ENCODE measurements around the gene WNT8B. TPM values are rescaled to one million over a fixed set of nuclear protein-coding genes. Genes with fewer than 3 reads are reported as not detected.

The WNT8B gene
- total RNA-seq (2014; rRNA removed; shearing (Covaris generic)) (not detected in 2 replicates), polyA plus RNA-seq (2016; fragmentation: Nextera tagmentation; extraction: Ambion mirVana) (not detected in 2 replicates)

- H3K4me3 ChIP-seq: no peak within 1 kb of the TSS
- no peaks in the 10 kb centered on the region for H4K20me1 ChIP-seq (ENCODE audit: insufficient read depth)
- DNase-seq: no peak
- H3K4me2 ChIP-seq (ENCODE audit: unreplicated experiment): no peak within 1 kb of the TSS
- no peaks in the 10 kb centered on the region for H3K79me2 ChIP-seq (ENCODE audit: insufficient read depth)
- H3K4me1 ChIP-seq (ENCODE audit: insufficient read depth): no peaks in the 10 kb centered on the region
- TF ChIP-seq EZH2 (IDR thresholded peaks at IDR 0.05; ENCODE audit: insufficient read depth, poor library complexity, severe bottlenecking) (no peak), EZH2phosphoT487 (IDR thresholded peaks at IDR 0.05; ENCODE audit: insufficient read depth, low read depth) (no peak)
- no peak within 1 kb of the TSS for H3K27ac ChIP-seq
- no peaks in the 10 kb centered on the region for H3F3A ChIP-seq (ENCODE audit: insufficient read depth)
- in situ Hi-C loops (cut with MboI): no loop called here
- no peaks in the 10 kb centered on the region for H3K9me2 ChIP-seq (ENCODE audit: insufficient read depth)
- H3K9me3 ChIP-seq (ENCODE audit: low read depth): no peaks in the 10 kb centered on the region
- H2AFZ ChIP-seq: no peak within 1 kb of the TSS
- 44 to 56% methylated on average over 4 of the region's 4 CpGs for WGBS, 2 experiments (ENCODE audit: low coverage in 1 of 2, low lambda C conversion rate in 2 of 2, missing lambda C conversion rate in 2 of 2)
- H3K36me3 ChIP-seq (ENCODE audit: low read depth): no peaks in the 10 kb centered on the region
- H3K27me3 ChIP-seq (replicated peaks; ENCODE audit: insufficient read depth): peaks cover 44% of the 10 kb centered on the region
- H3K9ac ChIP-seq: no peak within 1 kb of the TSS
Measured at GRCh38 chr10:100462709-100463108, at the start of gene WNT8B. WNT8B (plus strand) TSS chr10:100463009; CDS start chr10:100463169, 160 bp downstream.

GRCh38 chr10:100413173-100413572, 49.6 kb upstream of the WNT8B start:
- H3K79me2 ChIP-seq (ENCODE audit: insufficient read depth): no peaks in the 10 kb centered on the region
- H2AFZ ChIP-seq: no peak overlapping the region
- in situ Hi-C loops (cut with MboI): no loop called here
- TF ChIP-seq EZH2 (IDR thresholded peaks at IDR 0.05; ENCODE audit: insufficient read depth, poor library complexity, severe bottlenecking): no peak
- TF ChIP-seq EZH2phosphoT487 (IDR thresholded peaks at IDR 0.05; ENCODE audit: insufficient read depth, low read depth): no peak
- H3F3A ChIP-seq (ENCODE audit: insufficient read depth): no peaks in the 10 kb centered on the region
- no peak for DNase-seq
- no peaks in the 10 kb centered on the region for H3K27me3 ChIP-seq (replicated peaks; ENCODE audit: insufficient read depth)
- H3K9ac ChIP-seq: no peak overlapping the region
- H3K36me3 ChIP-seq (ENCODE audit: low read depth): no peaks in the 10 kb centered on the region
- H3K9me2 ChIP-seq (ENCODE audit: insufficient read depth): no peaks in the 10 kb centered on the region
- no peak overlapping the region for H3K4me2 ChIP-seq (ENCODE audit: unreplicated experiment)
- no peak overlapping the region for H3K27ac ChIP-seq
- no peaks in the 10 kb centered on the region for H3K9me3 ChIP-seq (ENCODE audit: low read depth)
- H3K4me3 ChIP-seq: no peak overlapping the region
- WGBS, 2 experiments (ENCODE audit: low coverage in 1 of 2, low lambda C conversion rate in 2 of 2, missing lambda C conversion rate in 2 of 2): 59 to 66% methylated on average over 3 of the region's 3 CpGs
- no peaks in the 10 kb centered on the region for H3K4me1 ChIP-seq (ENCODE audit: insufficient read depth)
- H4K20me1 ChIP-seq (ENCODE audit: insufficient read depth): no peaks in the 10 kb centered on the region

GRCh38 chr10:100419911-100420449, 42.8 kb upstream of the WNT8B start:
- H3F3A ChIP-seq (ENCODE audit: insufficient read depth): no peaks in the 10 kb centered on the region
- H3K9ac ChIP-seq: no peak overlapping the region
- in situ Hi-C loops (cut with MboI): no loop called here
- H3K27me3 ChIP-seq (replicated peaks; ENCODE audit: insufficient read depth): no peaks in the 10 kb centered on the region; the same call in 1 of the 2 replicates
- no peak overlapping the region for H3K4me2 ChIP-seq (ENCODE audit: unreplicated experiment)
- H3K9me2 ChIP-seq (ENCODE audit: insufficient read depth): no peaks in the 10 kb centered on the region
- no peaks in the 10 kb centered on the region for H3K9me3 ChIP-seq (ENCODE audit: low read depth)
- H3K36me3 ChIP-seq (ENCODE audit: low read depth): no peaks in the 10 kb centered on the region
- TF ChIP-seq EZH2phosphoT487 (IDR thresholded peaks at IDR 0.05; ENCODE audit: insufficient read depth, low read depth) (no peak), EZH2 (IDR thresholded peaks at IDR 0.05; ENCODE audit: insufficient read depth, poor library complexity, severe bottlenecking) (no peak)
- H3K4me1 ChIP-seq (ENCODE audit: insufficient read depth): no peaks in the 10 kb centered on the region
- no peak for DNase-seq
- WGBS, 2 experiments (ENCODE audit: low coverage in 1 of 2, low lambda C conversion rate in 2 of 2, missing lambda C conversion rate in 2 of 2): 63 to 73% methylated on average over 4 of the region's 4 CpGs
- H3K4me3 ChIP-seq: no peak overlapping the region
- H4K20me1 ChIP-seq (ENCODE audit: insufficient read depth): no peaks in the 10 kb centered on the region
- H3K79me2 ChIP-seq (ENCODE audit: insufficient read depth): no peaks in the 10 kb centered on the region
- no peak overlapping the region for H2AFZ ChIP-seq
- no peak overlapping the region for H3K27ac ChIP-seq

- Histone ChIP-seq H3K79me2 (ENCODE audit: insufficient read depth) (no peaks in the 10 kb centered on the region), H4K20me1 (ENCODE audit: insufficient read depth) (no peaks in the 10 kb centered on the region), H3K4me1 (ENCODE audit: insufficient read depth) (no peaks in the 10 kb centered on the region), H2AFZ (no peak overlapping the region), H3K36me3 (ENCODE audit: low read depth) (no peaks in the 10 kb centered on the region), H3K4me2 (ENCODE audit: unreplicated experiment) (no peak overlapping the region), H3K9me3 (ENCODE audit: low read depth) (no peaks in the 10 kb centered on the region), H3K4me3 (no peak overlapping the region), H3K27ac (no peak overlapping the region), H3F3A (ENCODE audit: insufficient read depth) (no peaks in the 10 kb centered on the region), H3K9ac (no peak overlapping the region), H3K9me2 (ENCODE audit: insufficient read depth) (no peaks in the 10 kb centered on the region), H3K27me3 (replicated peaks; ENCODE audit: insufficient read depth) (peaks cover 3% of the 10 kb centered on the region; the same call in 1 of the 2 replicates)
- no peak for DNase-seq
- in situ Hi-C loops (cut with MboI): no loop called here
- no peak for TF ChIP-seq EZH2phosphoT487 (IDR thresholded peaks at IDR 0.05; ENCODE audit: insufficient read depth, low read depth)
- WGBS, 2 experiments (ENCODE audit: low coverage in 1 of 2, low lambda C conversion rate in 2 of 2, missing lambda C conversion rate in 2 of 2): 82 to 89% methylated on average over 2 of the region's 2 CpGs
Measured at GRCh38 chr10:100427374-100427773, 35.4 kb upstream of the WNT8B start.
